Astrocyte (in vitro differentiated cells and primary cell): ENCODE data around the gene SF3B2. TPM values are rescaled to one million over a fixed set of nuclear protein-coding genes. Genes with fewer than 3 reads are reported as not detected.
"Not testable (repeated sequence)": the region's sequence is repeated elsewhere in the genome, so short reads cannot be mapped to it uniquely, and the experiment has no call there.

ENCODE experiments used
- DNase-seq: peaks from one replicate; pipeline ENCODE4 v3.0.0-alpha.2; 2010; ENCODE audit warnings: low read depth
- FAIRE-seq: peaks from 2 replicates; lab custom pipeline; 2011; peaks lifted over from hg19 to GRCh38; lab: Jason Lieb, UNC
- H2AFZ ChIP-seq: 2 replicates; pipeline ENCODE4 v1.6.0; 2012; ENCODE audit warnings: low read depth, low read length, inconsistent platforms
- H3K27ac ChIP-seq: 2 replicates; pipeline ENCODE4 v1.5.1; 2011; ENCODE audit warnings: low read depth, low read length, inconsistent platforms
- H3K27me3 ChIP-seq: 2 replicates; pipeline ENCODE4 v1.6.0; 2011; ENCODE audit warnings: low read length, inconsistent platforms; ENCODE audit not compliant: insufficient read depth
- H3K36me3 ChIP-seq: 2 replicates; pipeline ENCODE4 v1.5.1; 2011; ENCODE audit warnings: low read length, inconsistent platforms; ENCODE audit not compliant: insufficient read depth
- H3K4me1 ChIP-seq: 2 replicates; pipeline ENCODE4 v1.5.1; 2011; ENCODE audit warnings: low read length, inconsistent platforms; ENCODE audit not compliant: insufficient read depth
- H3K4me2 ChIP-seq: 2 replicates; pipeline ENCODE4 v1.6.0; 2012; ENCODE audit warnings: low read length, inconsistent platforms
- H3K4me3 ChIP-seq: 2 replicates; pipeline ENCODE4 v1.5.1; 2011; ENCODE audit warnings: low read depth, mild to moderate bottlenecking, low read length, inconsistent platforms; ENCODE audit not compliant: insufficient read depth
- H3K79me2 ChIP-seq: 2 replicates; pipeline ENCODE4 v1.6.0; 2012; ENCODE audit warnings: mild to moderate bottlenecking, low read length, inconsistent platforms; ENCODE audit not compliant: insufficient read depth
- H3K9ac ChIP-seq: 2 replicates; pipeline ENCODE4 v1.6.0; 2012; ENCODE audit warnings: mild to moderate bottlenecking, low read length, inconsistent platforms
- H3K9me3 ChIP-seq: 2 replicates; pipeline ENCODE4 v1.5.1; 2012; ENCODE audit warnings: low read depth, mild to moderate bottlenecking, low read length, inconsistent platforms; ENCODE audit not compliant: insufficient read depth
- H4K20me1 ChIP-seq: 2 replicates; pipeline ENCODE4 v1.6.0; 2012; ENCODE audit warnings: low read length, inconsistent platforms; ENCODE audit not compliant: insufficient read depth
- H3K27ac Mint-ChIP-seq: one replicate; pipeline ENCODE4 v1.8.0; 2021; ENCODE audit warnings: mild to moderate bottlenecking, mixed read lengths; ENCODE audit not compliant: unreplicated experiment
- H3K27me3 Mint-ChIP-seq: one replicate; pipeline ENCODE4 v1.8.0; 2021; ENCODE audit warnings: low read depth, mixed read lengths; ENCODE audit not compliant: unreplicated experiment
- H3K36me3 Mint-ChIP-seq: one replicate; pipeline ENCODE4 v1.8.0; 2021; ENCODE audit warnings: low read depth, mixed read lengths; ENCODE audit not compliant: unreplicated experiment
- H3K4me1 Mint-ChIP-seq: one replicate; pipeline ENCODE4 v1.8.0; 2021; ENCODE audit warnings: low read depth, mixed read lengths; ENCODE audit not compliant: unreplicated experiment
- H3K4me3 Mint-ChIP-seq: one replicate; pipeline ENCODE4 v1.8.0; 2021; ENCODE audit warnings: mild to moderate bottlenecking, moderate library complexity, mixed read lengths; ENCODE audit not compliant: unreplicated experiment
- H3K9me3 Mint-ChIP-seq: one replicate; pipeline ENCODE4 v1.8.0; 2021; ENCODE audit warnings: mild to moderate bottlenecking, mixed read lengths; ENCODE audit not compliant: unreplicated experiment
- EZH2 ChIP-seq: IDR thresholded peaks from 2 replicates; pipeline ENCODE4 v1.6.1; 2012; ENCODE audit warnings: mild to moderate bottlenecking, low read length, inconsistent platforms; ENCODE audit not compliant: insufficient read depth
- total RNA-seq: library from RNA; stranded (reverse); gene quantifications from 2 replicates; pipeline ENCODE4 v1.2.1, GENCODE V29; 2021
- TF ChIP-seq, protein P1 (sequence below): IDR thresholded peaks from 2 replicates; pipeline ENCODE4 v1.5.1; 2011; ENCODE audit warnings: low read depth, mild to moderate bottlenecking, inconsistent platforms, low read length, moderate library complexity; ENCODE audit not compliant: insufficient read depth

SF3B2 gene
- total RNA-seq, 1 donor from 2014 or later: 170 TPM

DNA sequence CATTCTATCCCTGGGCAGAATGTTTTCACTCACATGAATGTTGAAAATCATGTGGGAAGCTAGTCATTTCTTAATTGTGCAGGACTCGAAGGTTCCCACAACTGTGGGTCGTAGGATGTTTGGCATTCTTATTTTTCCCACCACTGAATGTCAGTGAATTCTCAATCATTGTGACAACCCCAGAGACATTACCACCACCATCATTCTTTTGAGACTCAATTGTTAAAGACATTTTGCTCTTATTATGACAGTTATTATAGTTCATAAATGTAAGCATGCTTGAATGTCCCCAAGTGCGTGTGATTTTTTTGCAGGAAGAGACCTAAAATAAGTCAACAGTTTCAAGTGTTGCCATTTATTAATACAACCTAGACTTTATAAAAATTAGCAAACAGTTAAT lies 36.9 kb downstream of the SF3B2 start:
- no peak for TF ChIP-seq EZH2
- TF ChIP-seq, protein P1, sequence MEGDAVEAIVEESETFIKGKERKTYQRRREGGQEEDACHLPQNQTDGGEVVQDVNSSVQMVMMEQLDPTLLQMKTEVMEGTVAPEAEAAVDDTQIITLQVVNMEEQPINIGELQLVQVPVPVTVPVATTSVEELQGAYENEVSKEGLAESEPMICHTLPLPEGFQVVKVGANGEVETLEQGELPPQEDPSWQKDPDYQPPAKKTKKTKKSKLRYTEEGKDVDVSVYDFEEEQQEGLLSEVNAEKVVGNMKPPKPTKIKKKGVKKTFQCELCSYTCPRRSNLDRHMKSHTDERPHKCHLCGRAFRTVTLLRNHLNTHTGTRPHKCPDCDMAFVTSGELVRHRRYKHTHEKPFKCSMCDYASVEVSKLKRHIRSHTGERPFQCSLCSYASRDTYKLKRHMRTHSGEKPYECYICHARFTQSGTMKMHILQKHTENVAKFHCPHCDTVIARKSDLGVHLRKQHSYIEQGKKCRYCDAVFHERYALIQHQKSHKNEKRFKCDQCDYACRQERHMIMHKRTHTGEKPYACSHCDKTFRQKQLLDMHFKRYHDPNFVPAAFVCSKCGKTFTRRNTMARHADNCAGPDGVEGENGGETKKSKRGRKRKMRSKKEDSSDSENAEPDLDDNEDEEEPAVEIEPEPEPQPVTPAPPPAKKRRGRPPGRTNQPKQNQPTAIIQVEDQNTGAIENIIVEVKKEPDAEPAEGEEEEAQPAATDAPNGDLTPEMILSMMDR: no peak
- peaks cover 37% of the 10 kb centered on the region for H4K20me1 ChIP-seq

DNA sequence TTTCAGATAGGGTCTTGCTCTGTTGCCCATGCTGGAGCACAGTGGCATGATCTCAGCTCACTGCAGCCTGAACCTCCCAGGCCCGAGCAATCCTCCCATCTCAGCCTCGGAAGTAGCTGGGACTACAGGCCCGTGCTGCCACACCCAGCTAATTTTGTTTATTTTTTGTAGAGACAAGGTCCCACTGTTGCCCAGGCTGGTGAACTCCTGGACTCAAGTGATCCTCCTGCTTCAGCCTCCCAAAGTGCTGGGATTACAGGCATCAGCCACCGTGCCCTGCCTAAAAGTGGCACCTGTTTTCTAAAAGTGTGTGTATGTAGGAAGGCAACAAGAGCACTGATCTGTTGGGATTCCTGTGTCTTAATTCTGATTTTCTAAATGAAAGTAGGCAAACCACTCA lies 38.1 kb downstream of the SF3B2 start:
- Mint-ChIP-seq H3K4me1 (peaks cover 7% of the 10 kb centered on the region), H3K36me3 (no peaks in the 10 kb centered on the region), H3K4me3 (no peak overlapping the region), H3K9me3 (no peaks in the 10 kb centered on the region), H3K27me3 (no peaks in the 10 kb centered on the region), H3K27ac (no peak overlapping the region)
- H3K36me3 ChIP-seq: no peaks in the 10 kb centered on the region
- no peaks in the 10 kb centered on the region for H3K27me3 ChIP-seq
- no peak overlapping the region for H3K4me3 ChIP-seq
- H4K20me1 ChIP-seq: peaks cover 29% of the 10 kb centered on the region
- H2AFZ ChIP-seq: no peak overlapping the region
- H3K9ac ChIP-seq: no peak overlapping the region
- no peaks in the 10 kb centered on the region for H3K9me3 ChIP-seq
- TF ChIP-seq EZH2: no peak
- TF ChIP-seq, protein P1: no peak
- H3K79me2 ChIP-seq: peaks cover 55% of the 10 kb centered on the region
- DNase-seq (no peak), FAIRE-seq (no peak)
- no peak overlapping the region for H3K27ac ChIP-seq
- H3K4me2 ChIP-seq: no peak overlapping the region
- H3K4me1 ChIP-seq: no peaks in the 10 kb centered on the region

More for the DNA sequence above, 36.9 kb downstream of the SF3B2 start:
- H3K9me3 ChIP-seq: no peaks in the 10 kb centered on the region
- Mint-ChIP-seq H3K9me3 (no peaks in the 10 kb centered on the region), H3K4me3 (no peak overlapping the region), H3K27ac (no peak overlapping the region), H3K27me3 (no peaks in the 10 kb centered on the region), H3K4me1 (peaks cover 17% of the 10 kb centered on the region), H3K36me3 (no peaks in the 10 kb centered on the region)
- no peak overlapping the region for H3K4me2 ChIP-seq
- no peak overlapping the region for H2AFZ ChIP-seq
- no peak overlapping the region for H3K27ac ChIP-seq
- no peak overlapping the region for H3K4me3 ChIP-seq
- peaks cover 67% of the 10 kb centered on the region for H3K79me2 ChIP-seq
- no peaks in the 10 kb centered on the region for H3K36me3 ChIP-seq
- H3K27me3 ChIP-seq: no peaks in the 10 kb centered on the region
- peaks cover 1% of the 10 kb centered on the region for H3K4me1 ChIP-seq
- no peak for DNase-seq
- FAIRE-seq: no peak
- H3K9ac ChIP-seq: no peak overlapping the region

DNA sequence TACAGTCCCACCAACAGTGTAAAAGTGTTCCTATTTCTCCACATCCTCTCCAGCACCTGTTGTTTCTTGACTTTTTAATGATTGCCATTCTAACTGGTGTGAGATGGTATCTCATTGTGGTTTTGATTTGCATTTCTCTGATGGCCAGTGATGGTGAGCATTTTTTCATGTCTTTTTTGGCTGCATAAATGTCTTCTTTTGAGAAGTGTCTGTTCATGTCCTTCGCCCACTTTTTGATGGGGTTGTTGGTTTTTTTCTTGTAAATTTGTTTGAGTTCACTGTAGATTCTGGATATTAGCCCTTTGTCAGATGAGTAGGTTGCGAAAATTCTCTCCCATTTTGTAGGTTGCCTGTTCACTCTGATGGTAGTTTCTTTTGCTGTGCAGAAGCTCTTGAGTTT lies 40.0 kb downstream of the SF3B2 start:
- not testable (repeated sequence) for H2AFZ ChIP-seq, H3K9ac ChIP-seq, H3K27ac Mint-ChIP-seq, H3K27ac ChIP-seq, H3K4me3 Mint-ChIP-seq, H3K4me2 ChIP-seq, H3K4me1 Mint-ChIP-seq, H3K27me3 Mint-ChIP-seq, H3K36me3 ChIP-seq, FAIRE-seq, H3K36me3 Mint-ChIP-seq, H3K27me3 ChIP-seq, H3K4me1 ChIP-seq, H3K9me3 ChIP-seq, H3K4me3 ChIP-seq, H3K9me3 Mint-ChIP-seq, DNase-seq
- Histone ChIP-seq H3K79me2 (peaks cover 44% of the 10 kb centered on the region), H4K20me1 (peaks cover 26% of the 10 kb centered on the region)

DNA sequence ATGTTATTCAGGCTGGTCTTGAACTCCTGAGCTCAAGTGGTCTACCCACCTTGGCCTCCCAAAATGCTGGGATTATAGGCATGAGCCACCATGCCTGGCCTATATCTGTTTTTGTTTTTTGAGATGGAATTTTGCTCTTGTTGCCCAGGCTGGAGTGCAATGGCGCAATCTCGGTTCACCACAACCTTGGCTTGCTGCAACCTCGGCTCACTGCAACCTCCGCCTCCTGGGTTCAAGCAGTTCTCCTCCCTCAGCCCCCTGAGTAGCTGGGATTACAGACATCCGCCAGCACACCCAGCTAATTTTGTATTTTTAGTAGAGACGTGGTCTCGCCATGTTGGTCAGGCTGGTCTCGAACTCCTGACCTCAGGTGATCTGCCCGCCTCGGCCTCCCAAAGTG lies 47.6 kb downstream of the SF3B2 start:
- H3K36me3 ChIP-seq, H3K4me3 Mint-ChIP-seq, H3K27me3 ChIP-seq, H2AFZ ChIP-seq, H3K36me3 Mint-ChIP-seq, H3K9ac ChIP-seq, H3K27ac Mint-ChIP-seq, DNase-seq, H3K9me3 ChIP-seq, H3K4me2 ChIP-seq, FAIRE-seq, H3K27ac ChIP-seq, H3K4me1 ChIP-seq, H3K27me3 Mint-ChIP-seq, H3K4me3 ChIP-seq, H3K9me3 Mint-ChIP-seq: not testable (repeated sequence)
- peaks cover 45% of the 10 kb centered on the region for H3K79me2 ChIP-seq
- H3K4me1 Mint-ChIP-seq: peaks cover 17% of the 10 kb centered on the region
- peaks cover 34% of the 10 kb centered on the region for H4K20me1 ChIP-seq
